Cardiac muscle cell (in vitro differentiated cells and primary cell): ENCODE measurements around the gene VAPB. TPM values are rescaled to one million over a fixed set of nuclear protein-coding genes. Genes with fewer than 3 reads are reported as not detected.

Experiments
- DNase-seq, 2 donors: peaks; one replicate each; pipeline versions ENCODE4 v3.0.0 to v3.0.0-alpha.2; 2010 to 2017; ENCODE audit warnings: low read depth in 1 of 2, low spot score in 1 of 2
- H3K27ac ChIP-seq: fragments of 200-600 bp; sonication (generic); 2 replicates; pipeline ENCODE4 v1.5.1; 2016
- H3K27me3 ChIP-seq: fragments of 200-600 bp; sonication (generic); 2 replicates; pipeline ENCODE4 v1.6.0; 2016; ENCODE audit warnings: control low read depth
- H3K36me3 ChIP-seq: fragments of 200-600 bp; sonication (generic); 2 replicates; pipeline ENCODE4 v1.5.1; 2016; ENCODE audit warnings: control low read depth
- H3K4me1 ChIP-seq: fragments of 200-600 bp; sonication (generic); 2 replicates; pipeline ENCODE4 v1.8.1; 2017; ENCODE audit warnings: low read depth, mild to moderate bottlenecking, mixed run types
- H3K4me3 ChIP-seq: fragments of 200-600 bp; sonication (generic); 2 replicates; pipeline ENCODE4 v1.5.1; 2016; ENCODE audit warnings: mild to moderate bottlenecking
- H3K9me3 ChIP-seq: fragments of 200-600 bp; sonication (generic); 2 replicates; pipeline ENCODE4 v1.5.1; 2017; ENCODE audit warnings: low read depth, mild to moderate bottlenecking, control low read depth
- CTCF ChIP-seq: IDR thresholded peaks from 2 replicates; pipeline ENCODE4 v1.5.1; 2012; ENCODE audit warnings: low read depth, mild to moderate bottlenecking, low read length
- polyA plus RNA-seq: library from polyadenylated mRNA; unstranded; fragments of >200 nt; fragmentation: Nextera tagmentation; extraction: Ambion mirVana; gene quantifications from 2 replicates; pipeline ENCODE4 v1.2.1, GENCODE V29; 2016
- total RNA-seq: library from RNA; depleted of rRNA; stranded (reverse); fragments of >200 nt; gene quantifications from 2 replicates; pipeline ENCODE4 v1.2.3, GENCODE V29; 2016

VAPB gene
- total and polyA plus RNA-seq, 2 experiments from 2014 or later, result 9.7 to 55.1 TPM

- no peak overlapping the region for H3K27ac ChIP-seq
- no peak for TF ChIP-seq CTCF
- H3K27me3 ChIP-seq, result no peaks in the 10 kb centered on the region
- no peak for DNase-seq
- no peaks in the 10 kb centered on the region for H3K9me3 ChIP-seq
- no peaks in the 10 kb centered on the region for H3K4me1 ChIP-seq
- H3K4me3 ChIP-seq, result no peak overlapping the region
- no peaks in the 10 kb centered on the region for H3K36me3 ChIP-seq
Measured at GRCh38 chr20:58497724-58498469, 108.9 kb downstream of the VAPB start.

GRCh38 chr20:58498470-58499068 lies 109.5 kb downstream of the VAPB start:
- no peak for TF ChIP-seq CTCF
- Histone ChIP-seq H3K4me3 (no peak overlapping the region), H3K36me3 (no peaks in the 10 kb centered on the region), H3K4me1 (no peaks in the 10 kb centered on the region), H3K9me3 (no peaks in the 10 kb centered on the region), H3K27me3 (no peaks in the 10 kb centered on the region), H3K27ac (no peak overlapping the region)
- DNase-seq, result no peak

GRCh38 chr20:58500256-58500655 lies 111.2 kb downstream of the VAPB start:
- no peak for TF ChIP-seq CTCF
- Histone ChIP-seq H3K4me1 (no peaks in the 10 kb centered on the region), H3K27ac (no peak overlapping the region), H3K9me3 (no peaks in the 10 kb centered on the region), H3K36me3 (no peaks in the 10 kb centered on the region), H3K4me3 (no peak overlapping the region), H3K27me3 (no peaks in the 10 kb centered on the region)
- DNase-seq, result no peak

Other genes with a start within 250 kb of the VAPB start
- not detected in 2 replicates for gene ANKRD60, start 160.6 kb upstream of the VAPB start, total RNA-seq
- not detected in 2 replicates for gene ANKRD60, start 160.6 kb upstream of the VAPB start, polyA plus RNA-seq
- 6.0 and 7.7 TPM in 2 replicates for gene RAB22A, start 79.5 kb upstream of the VAPB start, total RNA-seq
- gene RAB22A, start 79.5 kb upstream of the VAPB start, polyA plus RNA-seq, result 5.4 and 7.4 TPM in 2 replicates
- gene APCDD1L, start 126.2 kb downstream of the VAPB start, total RNA-seq, result 0.21 and 0.46 TPM in 2 replicates
- 1.1 and 1.4 TPM in 2 replicates for gene APCDD1L, start 126.2 kb downstream of the VAPB start, polyA plus RNA-seq